ENCODE results near the gene C4orf51.

Gene C4orf51

DNA sequence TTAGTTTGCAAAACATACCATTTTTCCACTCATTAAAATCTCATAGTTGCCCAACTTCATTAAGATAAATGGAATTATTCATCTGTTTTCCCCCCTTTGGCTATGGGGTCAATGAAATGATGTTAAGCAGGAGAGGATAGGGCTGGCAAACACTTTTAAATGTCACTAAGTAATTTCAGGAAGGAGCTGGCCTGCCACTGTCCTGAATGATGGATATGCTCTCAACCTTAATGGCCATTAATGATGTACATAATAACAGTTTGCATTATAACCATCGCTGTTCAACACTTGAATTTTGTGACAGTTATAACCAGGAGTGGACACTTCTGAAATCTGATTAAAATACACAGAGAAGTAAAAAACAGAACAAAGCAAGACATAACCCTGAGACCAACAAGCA is 77.2 kb downstream of the C4orf51 start:
- Histone ChIP-seq H3K9ac (ENCODE audit: low read length) (no peak overlapping the region), H3K4me1 (ENCODE audit: control insufficient read depth, insufficient read depth, low read length) (peaks cover 9% of the 10 kb centered on the region), H3K9me3 (ENCODE audit: control insufficient read depth, low read length) (no peaks in the 10 kb centered on the region), H3K4me3 (ENCODE audit: low read length) (no peak overlapping the region), H3K27me3 (replicated peaks; ENCODE audit: control insufficient read depth, insufficient read depth, low read length) (no peaks in the 10 kb centered on the region), H3K36me3 (ENCODE audit: control insufficient read depth, insufficient read depth, low read length, severe bottlenecking) (peaks cover 22% of the 10 kb centered on the region)
- DNase-seq (ENCODE audit: low read depth) = no peak

DNA sequence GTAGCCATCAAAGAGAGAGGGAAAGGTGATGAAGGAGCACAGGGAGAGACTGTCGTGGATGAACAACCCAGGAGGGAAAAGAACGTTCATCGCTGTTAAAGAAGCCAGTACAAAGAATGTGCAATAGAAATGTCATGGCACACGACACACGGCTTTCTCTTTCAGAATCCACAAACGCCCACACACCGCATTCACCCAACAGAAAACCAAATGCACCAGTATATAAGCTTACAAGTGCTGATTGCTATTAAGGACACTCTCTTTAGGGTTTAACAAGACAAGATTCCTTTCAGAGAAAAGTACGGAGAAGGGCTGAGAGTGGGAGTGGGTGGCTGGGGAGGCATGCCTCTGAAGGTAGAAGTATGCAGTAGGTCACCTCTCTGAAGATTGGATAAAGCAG is 80.2 kb downstream of the C4orf51 start:
- DNase-seq (ENCODE audit: low read depth) = no peak
- Histone ChIP-seq H3K36me3 (ENCODE audit: control insufficient read depth, insufficient read depth, low read length, severe bottlenecking) (peaks cover 43% of the 10 kb centered on the region), H3K9ac (ENCODE audit: low read length) (no peak overlapping the region), H3K9me3 (ENCODE audit: control insufficient read depth, low read length) (no peaks in the 10 kb centered on the region), H3K27me3 (replicated peaks; ENCODE audit: control insufficient read depth, insufficient read depth, low read length) (no peaks in the 10 kb centered on the region), H3K4me3 (ENCODE audit: low read length) (no peak overlapping the region), H3K4me1 (ENCODE audit: control insufficient read depth, insufficient read depth, low read length) (peaks cover 9% of the 10 kb centered on the region)

DNA sequence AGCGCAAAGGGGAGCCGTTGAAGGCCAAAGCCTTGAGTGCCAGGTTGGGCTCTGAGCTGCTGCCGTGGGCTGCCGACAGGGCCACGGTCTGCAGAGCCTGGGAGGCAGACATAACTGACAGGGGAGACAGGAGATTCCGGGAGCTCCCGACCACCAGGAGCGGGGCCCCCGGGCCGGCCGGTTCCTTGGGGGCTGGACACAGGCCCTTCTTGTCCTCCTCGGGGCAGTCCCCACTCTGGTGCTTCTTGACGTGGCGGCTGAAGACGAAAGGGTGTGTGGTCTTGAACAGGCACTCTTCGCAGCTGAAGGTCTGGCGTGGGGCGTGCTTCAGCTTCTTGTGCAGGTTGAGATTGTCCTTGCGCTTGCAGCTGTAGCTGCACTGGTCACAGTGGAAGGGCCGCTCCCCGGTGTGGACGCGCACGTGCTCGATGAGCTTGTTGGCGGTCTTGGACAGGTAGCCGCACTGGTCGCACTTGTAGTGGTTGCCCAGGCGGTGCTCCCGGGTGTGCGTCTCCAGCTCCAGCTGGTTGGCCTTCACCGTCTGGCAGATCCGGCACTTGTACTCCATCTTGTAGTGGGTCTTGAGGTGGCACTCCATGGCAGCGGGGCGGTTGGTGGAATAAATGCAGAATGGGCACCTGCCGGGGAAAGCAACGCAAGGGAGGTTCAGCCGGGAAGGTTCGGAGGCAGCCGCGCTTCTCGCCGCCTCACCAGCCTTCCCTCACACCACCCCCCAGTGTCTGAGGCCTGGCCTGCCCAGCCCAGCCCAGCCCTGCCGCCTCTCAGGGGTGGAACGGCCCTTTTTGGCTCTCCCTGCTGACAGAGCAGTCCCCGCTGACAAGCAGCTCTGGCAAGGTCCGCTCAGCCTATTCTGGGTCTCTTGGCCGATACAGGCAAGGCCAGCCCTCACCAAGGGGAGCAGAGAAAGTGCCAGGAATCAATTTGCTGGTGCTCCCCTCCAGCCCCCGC is 81.3 kb downstream of the C4orf51 start:
- no peaks in the 10 kb centered on the region for H3K9me3 ChIP-seq (ENCODE audit: control insufficient read depth, low read length)
- no peak overlapping the region for H3K4me3 ChIP-seq (ENCODE audit: low read length)
- H3K4me1 ChIP-seq (ENCODE audit: control insufficient read depth, insufficient read depth, low read length) = no peaks in the 10 kb centered on the region
- H3K9ac ChIP-seq (ENCODE audit: low read length) = no peak overlapping the region
- peaks cover 51% of the 10 kb centered on the region for H3K36me3 ChIP-seq (ENCODE audit: control insufficient read depth, insufficient read depth, low read length, severe bottlenecking)
- no peak for DNase-seq (ENCODE audit: low read depth)
- H3K27me3 ChIP-seq (replicated peaks; ENCODE audit: control insufficient read depth, insufficient read depth, low read length) = no peaks in the 10 kb centered on the region

DNA sequence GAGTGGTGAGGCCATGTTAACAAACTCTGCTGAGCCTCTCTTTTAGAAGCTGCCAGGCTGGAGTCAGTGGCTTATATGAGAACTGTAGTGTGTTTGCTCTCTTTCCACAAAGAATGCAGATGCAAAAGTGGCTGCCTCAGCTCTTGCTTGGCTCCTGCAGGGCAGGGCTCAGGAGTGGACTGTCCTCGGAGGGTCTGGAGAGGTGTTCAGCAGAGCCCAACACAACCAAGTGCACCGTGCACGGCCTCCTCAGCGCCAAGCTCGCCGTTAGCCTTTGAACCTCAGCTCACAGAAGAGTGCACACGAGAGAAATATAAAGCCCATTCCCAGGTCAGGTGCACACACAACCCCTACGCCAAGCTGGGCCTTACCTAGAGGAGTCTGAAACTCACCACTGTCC is 82.8 kb downstream of the C4orf51 start:
- H3K9ac ChIP-seq (ENCODE audit: low read length) = no peak overlapping the region
- no peak overlapping the region for H3K4me3 ChIP-seq (ENCODE audit: low read length)
- no peaks in the 10 kb centered on the region for H3K27me3 ChIP-seq (replicated peaks; ENCODE audit: control insufficient read depth, insufficient read depth, low read length)
- H3K4me1 ChIP-seq (ENCODE audit: control insufficient read depth, insufficient read depth, low read length) = no peaks in the 10 kb centered on the region
- H3K9me3 ChIP-seq (ENCODE audit: control insufficient read depth, low read length) = peaks cover 5% of the 10 kb centered on the region
- DNase-seq (ENCODE audit: low read depth) = no peak
- peaks cover 57% of the 10 kb centered on the region for H3K36me3 ChIP-seq (ENCODE audit: control insufficient read depth, insufficient read depth, low read length, severe bottlenecking)

DNA sequence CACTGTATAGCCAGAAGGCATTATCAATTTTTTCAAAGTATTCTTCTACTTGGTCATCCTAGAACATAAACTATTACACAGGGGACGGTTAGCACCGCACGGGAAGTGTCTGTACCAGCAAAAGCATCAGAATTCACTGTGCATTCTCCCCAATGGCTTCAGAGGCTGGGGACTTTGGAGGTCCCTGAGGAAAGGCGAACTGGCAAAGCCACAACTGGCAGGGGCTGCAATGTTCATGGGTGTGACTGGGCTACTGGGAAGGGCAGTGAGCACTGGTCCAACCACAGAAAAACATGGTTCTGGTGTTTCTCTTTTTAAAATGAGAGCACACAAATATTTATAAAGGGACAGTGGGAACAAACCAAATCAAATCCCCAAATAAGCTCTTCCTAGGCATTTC is 83.5 kb downstream of the C4orf51 start:
- no peak overlapping the region for H3K9ac ChIP-seq (ENCODE audit: low read length)
- H3K36me3 ChIP-seq (ENCODE audit: control insufficient read depth, insufficient read depth, low read length, severe bottlenecking) = peaks cover 57% of the 10 kb centered on the region
- no peaks in the 10 kb centered on the region for H3K27me3 ChIP-seq (replicated peaks; ENCODE audit: control insufficient read depth, insufficient read depth, low read length)
- no peak for DNase-seq (ENCODE audit: low read depth)
- H3K9me3 ChIP-seq (ENCODE audit: control insufficient read depth, low read length) = peaks cover 5% of the 10 kb centered on the region
- no peak overlapping the region for H3K4me3 ChIP-seq (ENCODE audit: low read length)
- no peaks in the 10 kb centered on the region for H3K4me1 ChIP-seq (ENCODE audit: control insufficient read depth, insufficient read depth, low read length)

DNA sequence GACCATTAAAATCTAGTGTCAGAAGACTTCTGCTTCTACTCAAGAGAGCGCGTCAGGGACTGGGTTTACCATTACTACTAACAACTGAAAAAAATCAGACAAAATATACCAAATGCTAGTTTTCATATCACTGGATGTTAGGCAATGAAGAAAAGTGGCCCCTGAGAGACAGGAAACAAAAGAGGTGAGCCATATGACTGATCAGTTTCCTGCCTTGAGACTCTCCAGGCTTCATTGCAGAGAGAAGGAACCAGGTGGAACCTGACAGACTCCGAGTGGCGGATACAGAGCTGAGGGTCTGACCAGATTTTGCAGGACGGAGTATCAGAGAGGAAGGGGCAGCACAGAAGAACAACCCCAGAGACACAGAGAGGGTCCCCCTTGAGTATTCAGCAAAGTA is 86.3 kb downstream of the C4orf51 start:
- Histone ChIP-seq H3K4me3 (ENCODE audit: low read length) (no peak overlapping the region), H3K9ac (ENCODE audit: low read length) (no peak overlapping the region), H3K4me1 (ENCODE audit: control insufficient read depth, insufficient read depth, low read length) (no peaks in the 10 kb centered on the region), H3K27me3 (replicated peaks; ENCODE audit: control insufficient read depth, insufficient read depth, low read length) (no peaks in the 10 kb centered on the region), H3K9me3 (ENCODE audit: control insufficient read depth, low read length) (peaks cover 5% of the 10 kb centered on the region), H3K36me3 (ENCODE audit: control insufficient read depth, insufficient read depth, low read length, severe bottlenecking) (peaks cover 40% of the 10 kb centered on the region)
- DNase-seq (ENCODE audit: low read depth) = no peak

DNA sequence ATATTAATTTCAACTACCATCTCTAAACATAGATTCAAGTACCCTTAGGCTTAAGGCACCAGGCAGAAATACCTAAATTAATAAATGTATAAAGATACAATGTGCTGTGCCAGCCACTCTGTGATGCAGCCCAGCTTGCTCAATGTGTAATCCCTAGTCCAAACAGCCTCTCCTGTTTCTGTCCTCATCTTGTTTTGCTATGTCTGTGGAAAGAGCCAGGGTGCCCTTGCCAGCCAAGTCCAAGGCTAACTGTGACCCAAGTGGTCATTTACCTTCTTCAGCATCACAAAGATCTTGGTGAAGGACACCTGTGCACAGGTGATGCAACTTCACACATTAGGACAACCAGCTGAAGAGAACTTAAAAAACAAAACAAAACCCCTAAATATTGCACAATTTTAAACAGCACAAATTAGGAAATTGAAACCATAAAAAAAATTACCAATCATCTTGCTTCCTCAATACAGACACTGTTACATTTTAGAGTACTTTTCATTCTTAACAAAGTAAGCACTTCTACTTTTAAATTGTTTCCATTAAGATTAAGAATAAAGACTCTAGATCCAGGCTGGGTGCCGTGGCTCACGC is 89.6 kb downstream of the C4orf51 start:
- Histone ChIP-seq H3K36me3 (ENCODE audit: control insufficient read depth, insufficient read depth, low read length, severe bottlenecking) (peaks cover 42% of the 10 kb centered on the region), H3K4me1 (ENCODE audit: control insufficient read depth, insufficient read depth, low read length) (no peaks in the 10 kb centered on the region), H3K27me3 (replicated peaks; ENCODE audit: control insufficient read depth, insufficient read depth, low read length) (no peaks in the 10 kb centered on the region), H3K9me3 (ENCODE audit: control insufficient read depth, low read length) (peaks cover 5% of the 10 kb centered on the region), H3K4me3 (ENCODE audit: low read length) (no peak overlapping the region), H3K9ac (ENCODE audit: low read length) (no peak overlapping the region)
- DNase-seq (ENCODE audit: low read depth) = peak; percentile 7

DNA sequence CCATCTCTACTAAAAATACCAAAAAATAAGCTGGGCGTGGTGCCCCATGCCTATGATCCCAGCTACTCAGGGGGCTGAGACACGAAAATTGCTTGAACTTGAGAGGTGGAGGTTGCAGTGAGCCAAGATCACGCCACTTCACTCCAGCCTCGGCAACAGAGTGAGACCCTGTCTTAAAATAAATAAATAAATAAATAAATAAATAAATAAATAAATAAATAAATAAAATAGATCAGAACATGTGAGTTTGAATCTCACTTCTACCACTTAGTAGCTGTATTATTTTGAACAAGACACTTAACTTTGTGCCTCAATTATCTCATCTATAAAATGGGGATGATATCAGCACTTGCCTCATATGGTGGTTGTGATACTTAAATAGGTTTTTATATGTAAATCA is 90.2 kb downstream of the C4orf51 start:
- Histone ChIP-seq H3K9ac (ENCODE audit: low read length) (no peak overlapping the region), H3K36me3 (ENCODE audit: control insufficient read depth, insufficient read depth, low read length, severe bottlenecking) (peaks cover 38% of the 10 kb centered on the region), H3K4me1 (ENCODE audit: control insufficient read depth, insufficient read depth, low read length) (no peaks in the 10 kb centered on the region), H3K9me3 (ENCODE audit: control insufficient read depth, low read length) (peaks cover 5% of the 10 kb centered on the region), H3K4me3 (ENCODE audit: low read length) (no peak overlapping the region), H3K27me3 (replicated peaks; ENCODE audit: control insufficient read depth, insufficient read depth, low read length) (no peaks in the 10 kb centered on the region)
- DNase-seq (ENCODE audit: low read depth) = no peak

DNA sequence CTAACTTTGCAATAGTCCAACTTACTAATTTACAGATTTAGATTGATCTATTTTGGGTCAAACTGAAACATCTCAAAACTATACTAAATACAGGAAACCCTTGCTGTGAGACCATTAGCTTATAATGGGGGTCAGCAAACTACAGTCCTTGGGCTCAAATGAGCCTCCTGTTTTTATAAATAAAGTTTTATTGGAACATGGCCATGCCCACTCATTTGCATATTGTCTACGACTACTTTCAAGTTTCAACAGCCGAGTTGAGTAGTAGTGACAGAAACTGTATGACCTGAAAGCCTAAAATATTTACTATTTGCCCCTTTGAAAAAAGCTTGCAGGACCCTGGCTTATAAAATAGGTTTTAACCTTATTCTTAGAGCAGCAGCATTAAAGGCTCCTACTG is 92.4 kb downstream of the C4orf51 start:
- H3K4me3 ChIP-seq (ENCODE audit: low read length) = no peak overlapping the region

DNA sequence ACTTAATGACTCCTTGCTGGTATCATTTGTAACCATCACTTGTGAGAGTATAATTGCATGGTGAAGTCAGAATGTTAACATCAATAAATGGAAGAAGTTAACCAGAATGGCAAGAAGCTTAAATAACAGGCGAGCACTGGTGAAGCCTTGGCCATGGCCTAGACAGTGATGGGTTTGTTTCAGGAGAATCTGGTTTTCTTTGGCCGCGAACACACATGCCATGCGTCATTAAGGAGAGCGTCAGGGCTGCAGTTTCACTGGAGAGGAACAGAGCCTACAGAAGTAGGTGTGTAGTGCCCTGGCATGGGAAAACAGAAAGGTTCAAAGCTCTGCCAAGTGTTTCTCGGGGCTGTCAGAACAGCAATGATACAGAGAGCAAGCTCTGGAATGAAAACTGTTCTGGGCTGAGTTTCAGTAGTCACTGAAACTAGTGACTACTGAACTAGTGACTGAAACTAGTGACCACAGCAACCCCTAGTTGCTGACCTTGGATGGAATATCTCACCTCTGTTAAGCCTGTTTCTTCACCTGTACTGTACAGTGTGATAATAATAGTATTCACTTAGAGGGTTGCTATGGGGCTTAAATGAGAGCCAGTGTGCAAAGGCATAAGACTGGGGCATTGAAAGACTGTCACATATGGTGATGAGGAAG is 93.8 kb downstream of the C4orf51 start:
- H3K27me3 ChIP-seq (replicated peaks; ENCODE audit: control insufficient read depth, insufficient read depth, low read length) = no peaks in the 10 kb centered on the region
- no peak for DNase-seq (ENCODE audit: low read depth)
- H3K9me3 ChIP-seq (ENCODE audit: control insufficient read depth, low read length) = no peaks in the 10 kb centered on the region
- no peak overlapping the region for H3K4me3 ChIP-seq (ENCODE audit: low read length)
- H3K36me3 ChIP-seq (ENCODE audit: control insufficient read depth, insufficient read depth, low read length, severe bottlenecking) = peaks cover 23% of the 10 kb centered on the region
- H3K9ac ChIP-seq (ENCODE audit: low read length) = no peak overlapping the region
- no peaks in the 10 kb centered on the region for H3K4me1 ChIP-seq (ENCODE audit: control insufficient read depth, insufficient read depth, low read length)

More for the DNA sequence above, 92.4 kb downstream of the C4orf51 start:
- H3K9ac ChIP-seq (ENCODE audit: low read length) = no peak overlapping the region
- H3K9me3 ChIP-seq (ENCODE audit: control insufficient read depth, low read length) = peaks cover 3% of the 10 kb centered on the region
- peaks cover 26% of the 10 kb centered on the region for H3K36me3 ChIP-seq (ENCODE audit: control insufficient read depth, insufficient read depth, low read length, severe bottlenecking)
- no peaks in the 10 kb centered on the region for H3K4me1 ChIP-seq (ENCODE audit: control insufficient read depth, insufficient read depth, low read length)
- DNase-seq (ENCODE audit: low read depth) = no peak
- no peaks in the 10 kb centered on the region for H3K27me3 ChIP-seq (replicated peaks; ENCODE audit: control insufficient read depth, insufficient read depth, low read length)

DNA sequence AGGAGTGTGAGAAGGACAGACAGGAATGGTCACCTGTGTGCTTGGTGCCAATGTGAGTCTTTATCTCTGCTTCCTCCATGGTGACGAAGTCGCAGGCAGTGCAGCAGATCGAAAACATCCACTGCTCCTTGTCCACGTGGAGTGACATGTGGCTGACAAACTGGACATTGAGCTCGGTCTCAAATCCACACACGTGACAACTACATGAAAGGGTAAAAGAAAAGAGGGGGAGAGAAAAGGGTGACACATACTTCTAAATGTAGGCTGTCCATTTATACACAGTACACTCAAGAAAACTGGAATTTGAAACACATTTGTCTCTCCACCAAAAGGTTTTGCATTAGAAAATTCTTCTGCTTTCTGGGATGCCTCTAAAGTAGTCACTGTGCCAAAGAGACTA is 94.5 kb downstream of the C4orf51 start:
- H3K4me1 ChIP-seq (ENCODE audit: control insufficient read depth, insufficient read depth, low read length) = no peaks in the 10 kb centered on the region
- peaks cover 27% of the 10 kb centered on the region for H3K36me3 ChIP-seq (ENCODE audit: control insufficient read depth, insufficient read depth, low read length, severe bottlenecking)
- H3K4me3 ChIP-seq (ENCODE audit: low read length) = no peak overlapping the region
- no peak overlapping the region for H3K9ac ChIP-seq (ENCODE audit: low read length)
- H3K27me3 ChIP-seq (replicated peaks; ENCODE audit: control insufficient read depth, insufficient read depth, low read length) = no peaks in the 10 kb centered on the region
- H3K9me3 ChIP-seq (ENCODE audit: control insufficient read depth, low read length) = no peaks in the 10 kb centered on the region
- DNase-seq (ENCODE audit: low read depth) = no peak
